Esophagus muscularis mucosa (tissue), 3 donors: ENCODE measurements around the gene DNAH12.

Experiments used
- CTCF ChIP-seq, 3 experiments: fragments of 200-600 bp in 2 of 3; fragments of 450-650 bp in 1 of 3; sonication (generic) in 2 of 3; IDR thresholded peaks; one replicate each; pipeline ENCODE4 v1.5.1; 2017 to 2019; ENCODE audit warnings: antibody characterized with exemption in 3 of 3, mild to moderate bottlenecking in 2 of 3, moderate library complexity in 1 of 3
- POLR2AphosphoS5 ChIP-seq, 2 donors: sonication (generic); formaldehyde crosslinking; IDR thresholded peaks; one replicate each; pipeline ENCODE4 v1.6.1; 2017; ENCODE audit warnings: antibody characterized with exemption in 2 of 2

GRCh38 chr3:57512166-57512565 is 32.0 kb downstream of the DNAH12 start:
- TF ChIP-seq CTCF (IDR thresholded peaks at IDR 0.05) (no peak), POLR2AphosphoS5 (IDR thresholded peaks at IDR 0.05) (no peak)
